Measurements from ENCODE around the gene HMOX2.

DNA sequence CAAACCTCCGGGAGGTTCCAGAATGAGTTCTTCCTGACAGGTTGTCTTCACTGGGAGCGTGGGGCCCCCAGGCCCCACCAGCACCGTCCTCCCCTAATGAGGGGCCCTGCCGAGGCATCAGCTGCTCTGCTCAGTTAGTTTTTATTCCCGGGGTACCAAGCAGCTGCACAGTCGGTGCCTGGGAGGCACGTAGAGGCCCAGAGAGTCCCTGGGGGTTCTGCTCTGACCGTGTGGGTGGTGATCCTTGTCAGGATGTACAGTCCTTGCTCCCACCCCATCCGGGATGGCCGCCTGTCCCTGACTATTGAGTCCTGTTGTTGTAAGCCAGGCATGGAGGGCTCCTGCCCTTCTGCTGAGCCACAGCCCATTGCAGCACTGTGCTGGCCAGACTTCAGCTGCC, 20.2 kb upstream of the HMOX2 start:
- TF ChIP-seq CTCF (IDR thresholded peaks at IDR 0.05; ENCODE audit: low read length) (no peak), EZH2 (IDR thresholded peaks at IDR 0.05; ENCODE audit: borderline replicate concordance, low read length) (no peak)
